ENCODE measurements around the gene HGS. TPM values are rescaled to one million over a fixed set of nuclear protein-coding genes. Genes with fewer than 3 reads are reported as not detected.

The HGS gene
- total and polyA plus RNA-seq, 2 of the 13 experiments (the other 11 are each of a cell fraction or from before 2014, with no cell fraction given), result 73.3 to 78.1 TPM

DNA sequence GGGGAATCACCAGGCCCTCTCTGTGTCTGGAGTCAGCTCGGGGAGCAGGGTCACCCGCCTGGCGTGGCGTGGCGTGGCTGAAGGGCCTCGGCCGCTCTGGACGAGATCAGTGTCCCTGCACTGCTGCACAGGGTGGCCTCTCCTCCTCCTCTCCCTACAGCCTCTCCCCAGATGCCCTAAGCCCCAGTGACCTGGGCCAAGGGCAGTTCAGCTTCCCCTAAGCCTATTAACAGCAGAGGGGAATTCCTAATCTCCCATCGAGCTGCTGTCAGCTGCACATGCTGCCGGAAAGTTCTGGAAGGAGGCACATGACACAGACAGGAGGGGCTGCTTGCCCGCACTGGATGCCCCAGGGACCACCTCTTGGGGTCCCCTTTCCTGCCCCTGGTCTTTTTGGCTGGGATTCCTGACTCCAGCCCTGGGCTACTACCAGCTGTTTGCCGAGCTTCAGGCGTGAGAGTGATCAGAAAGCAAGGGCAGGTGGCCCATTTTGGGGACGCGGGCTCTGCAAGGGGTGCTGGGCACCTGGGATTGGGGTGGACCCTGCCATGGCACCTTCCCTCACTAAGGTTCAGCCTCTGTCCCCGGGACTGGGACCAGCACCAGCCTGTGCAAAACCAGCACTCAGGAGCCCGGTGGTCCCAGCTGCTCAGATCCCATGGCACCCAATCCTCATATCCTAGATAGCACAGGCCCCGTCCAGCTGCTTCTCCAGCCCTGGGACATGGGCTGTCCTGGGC, 28.3 kb upstream of the HGS start (continued):
- TF ChIP-seq ZNF121 (CRISPR knock-in tag; IDR thresholded peaks at IDR 0.05), result no peak
- TF ChIP-seq CBX5 (CRISPR knock-in tag; IDR thresholded peaks at IDR 0.05; ENCODE audit: borderline replicate concordance), result no peak
- TF ChIP-seq ARNT (IDR thresholded peaks at IDR 0.05), result no peak
- no peak for TF ChIP-seq ZNF570 (CRISPR knock-in tag; IDR thresholded peaks at IDR 0.05; ENCODE audit: borderline replicate concordance)
- no peak for TF ChIP-seq RORA (CRISPR knock-in tag; IDR thresholded peaks at IDR 0.05)
- TF ChIP-seq RARA (CRISPR knock-in tag; IDR thresholded peaks at IDR 0.05), result peak; percentile 96
- TF ChIP-seq, protein P1, sequence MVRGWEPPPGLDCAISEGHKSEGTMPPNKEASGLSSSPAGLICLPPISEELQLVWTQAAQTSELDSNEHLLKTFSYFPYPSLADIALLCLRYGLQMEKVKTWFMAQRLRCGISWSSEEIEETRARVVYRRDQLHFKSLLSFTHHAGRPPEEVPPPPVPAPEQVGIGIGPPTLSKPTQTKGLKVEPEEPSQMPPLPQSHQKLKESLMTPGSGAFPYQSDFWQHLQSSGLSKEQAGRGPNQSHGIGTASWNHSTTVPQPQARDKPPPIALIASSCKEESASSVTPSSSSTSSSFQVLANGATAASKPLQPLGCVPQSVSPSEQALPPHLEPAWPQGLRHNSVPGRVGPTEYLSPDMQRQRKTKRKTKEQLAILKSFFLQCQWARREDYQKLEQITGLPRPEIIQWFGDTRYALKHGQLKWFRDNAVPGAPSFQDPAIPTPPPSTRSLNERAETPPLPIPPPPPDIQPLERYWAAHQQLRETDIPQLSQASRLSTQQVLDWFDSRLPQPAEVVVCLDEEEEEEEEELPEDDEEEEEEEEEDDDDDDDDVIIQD (CRISPR knock-in tag; IDR thresholded peaks at IDR 0.05; ENCODE audit: low read depth), result no peak
- TF ChIP-seq, protein P2, sequence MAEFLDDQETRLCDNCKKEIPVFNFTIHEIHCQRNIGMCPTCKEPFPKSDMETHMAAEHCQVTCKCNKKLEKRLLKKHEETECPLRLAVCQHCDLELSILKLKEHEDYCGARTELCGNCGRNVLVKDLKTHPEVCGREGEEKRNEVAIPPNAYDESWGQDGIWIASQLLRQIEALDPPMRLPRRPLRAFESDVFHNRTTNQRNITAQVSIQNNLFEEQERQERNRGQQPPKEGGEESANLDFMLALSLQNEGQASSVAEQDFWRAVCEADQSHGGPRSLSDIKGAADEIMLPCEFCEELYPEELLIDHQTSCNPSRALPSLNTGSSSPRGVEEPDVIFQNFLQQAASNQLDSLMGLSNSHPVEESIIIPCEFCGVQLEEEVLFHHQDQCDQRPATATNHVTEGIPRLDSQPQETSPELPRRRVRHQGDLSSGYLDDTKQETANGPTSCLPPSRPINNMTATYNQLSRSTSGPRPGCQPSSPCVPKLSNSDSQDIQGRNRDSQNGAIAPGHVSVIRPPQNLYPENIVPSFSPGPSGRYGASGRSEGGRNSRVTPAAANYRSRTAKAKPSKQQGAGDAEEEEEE (CRISPR knock-in tag; IDR thresholded peaks at IDR 0.05; ENCODE audit: borderline replicate concordance), result no peak
- TF ChIP-seq HNRNPL (IDR thresholded peaks at IDR 0.05; ENCODE audit: low read depth, low read length), result 0 out of 2 replicates have a peak, but pooled peaks have one; percentile 11
- no peak for TF ChIP-seq ZNF407 (CRISPR knock-in tag; IDR thresholded peaks at IDR 0.05; ENCODE audit: not compliant biosample characterization)
- TF ChIP-seq ZKSCAN1 (IDR thresholded peaks at IDR 0.05; ENCODE audit: low read length), result no peak
- no peak for TF ChIP-seq SCMH1 (CRISPR knock-in tag; IDR thresholded peaks at IDR 0.05; ENCODE audit: borderline replicate concordance)
- no peak for TF ChIP-seq ADNP (CRISPR knock-in tag; IDR thresholded peaks at IDR 0.05)
- TF ChIP-seq, protein P3, sequence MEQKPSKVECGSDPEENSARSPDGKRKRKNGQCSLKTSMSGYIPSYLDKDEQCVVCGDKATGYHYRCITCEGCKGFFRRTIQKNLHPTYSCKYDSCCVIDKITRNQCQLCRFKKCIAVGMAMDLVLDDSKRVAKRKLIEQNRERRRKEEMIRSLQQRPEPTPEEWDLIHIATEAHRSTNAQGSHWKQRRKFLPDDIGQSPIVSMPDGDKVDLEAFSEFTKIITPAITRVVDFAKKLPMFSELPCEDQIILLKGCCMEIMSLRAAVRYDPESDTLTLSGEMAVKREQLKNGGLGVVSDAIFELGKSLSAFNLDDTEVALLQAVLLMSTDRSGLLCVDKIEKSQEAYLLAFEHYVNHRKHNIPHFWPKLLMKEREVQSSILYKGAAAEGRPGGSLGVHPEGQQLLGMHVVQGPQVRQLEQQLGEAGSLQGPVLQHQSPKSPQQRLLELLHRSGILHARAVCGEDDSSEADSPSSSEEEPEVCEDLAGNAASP (CRISPR knock-in tag; IDR thresholded peaks at IDR 0.05; ENCODE audit: borderline replicate concordance), result peak; percentile 83; the same call in 1 of the 2 replicates
- TF ChIP-seq KLF15 (CRISPR knock-in tag; IDR thresholded peaks at IDR 0.05; ENCODE audit: borderline replicate concordance), result no peak
- peak; percentile 51; the same call in 1 of the 2 replicates for TF ChIP-seq YEATS2 (CRISPR knock-in tag; IDR thresholded peaks at IDR 0.05; ENCODE audit: borderline replicate concordance)
- TF ChIP-seq JUND (CRISPR knock-in tag; IDR thresholded peaks at IDR 0.05), result no peak
